SK-N-SH (cell line): ENCODE measurements around the gene BAIAP3. TPM values are rescaled to one million over a fixed set of nuclear protein-coding genes. Genes with fewer than 3 reads are reported as not detected.
"Not testable (repeated sequence)": the region's sequence is repeated elsewhere in the genome, so short reads cannot be mapped to it uniquely, and the experiment has no call there.

ENCODE experiments used
- CTCF ChIA-PET: fragments of 300-600, 350-600 bp; formaldehyde crosslinking; extraction: SDS; loops from one replicate; lab custom pipeline; 2021; lab: Yijun Ruan, JAX
- POLR2A ChIA-PET: fragments of 350-600 bp; sonication (Branson Sonifier 250); formaldehyde crosslinking; extraction: SDS; loops from one replicate; lab custom pipeline; 2020; ENCODE audit warnings: antibody characterized with exemption, inconsistent platforms; lab: Yijun Ruan, JAX
- DNase-seq: peaks from one replicate; pipeline ENCODE4 v3.0.0; 2012
- H2AFZ ChIP-seq: fragments of 200-600 bp; sonication (generic); 2 replicates; pipeline ENCODE4 v1.8.1; 2016; ENCODE audit warnings: antibody characterized with exemption, mild to moderate bottlenecking, low read depth
- H3F3A ChIP-seq: fragments of 200-600 bp; sonication (generic); replicated peaks from 2 replicates; pipeline ENCODE3; 2016; ENCODE audit warnings: antibody characterized with exemption, mild to moderate bottlenecking; ENCODE audit not compliant: insufficient read depth
- H3K27ac ChIP-seq, 2 experiments: fragments of 200-500 bp in 1 of 2; fragments of 200-600 bp in 1 of 2; sonication (Bioruptor generic) in 1 of 2; sonication (generic), shearing (Covaris generic) in 1 of 2; 2 replicates each; pipeline versions ENCODE4 v1.5.1 to v1.6.1; 2014 to 2016; ENCODE audit warnings: low read depth in 2 of 2, inconsistent platforms in 1 of 2, low read length in 1 of 2, mild to moderate bottlenecking in 1 of 2, mixed read lengths in 1 of 2
- H3K27me3 ChIP-seq: fragments of 200-600 bp; sonication (generic), shearing (Covaris generic); 2 replicates; pipeline ENCODE4 v1.6.1; 2016; ENCODE audit warnings: mixed run types; ENCODE audit not compliant: insufficient read depth
- H3K36me3 ChIP-seq, 2 experiments: fragments of 200-500 bp in 1 of 2; fragments of 200-600 bp in 1 of 2; sonication (Bioruptor generic) in 1 of 2; sonication (generic) in 1 of 2; replicated peaks in 1 of 2; 2 replicates each; pipeline versions ENCODE3 to v1.5.1; 2014 to 2016; ENCODE audit warnings: low read length in 1 of 2, mild to moderate bottlenecking in 1 of 2; ENCODE audit not compliant: insufficient read depth in 2 of 2, control insufficient read depth in 1 of 2
- H3K4me1 ChIP-seq, 2 experiments: fragments of 200-500 bp in 1 of 2; fragments of 200-600 bp in 1 of 2; sonication (Bioruptor generic) in 1 of 2; sonication (generic), shearing (Covaris generic) in 1 of 2; 2 replicates each; pipeline versions ENCODE4 v1.5.1 to v1.6.1; 2014 to 2016; ENCODE audit warnings: low read depth in 1 of 2, low read length in 1 of 2, mixed run types in 1 of 2; ENCODE audit not compliant: insufficient read depth in 2 of 2, control insufficient read depth in 1 of 2
- H3K4me2 ChIP-seq: fragments of 200-600 bp; sonication (generic), shearing (Covaris generic); 2 replicates; pipeline ENCODE4 v1.6.1; 2017; ENCODE audit warnings: mixed run types
- H3K4me3 ChIP-seq, 2 experiments: fragments of 200-500 bp in 1 of 2; fragments of 200-600 bp in 1 of 2; sonication (Bioruptor generic) in 1 of 2; sonication (generic), shearing (Covaris generic) in 1 of 2; 2 replicates each; pipeline versions ENCODE4 v1.5.1 to v1.8.1; 2014 to 2016; ENCODE audit warnings: low read depth in 2 of 2, inconsistent platforms in 1 of 2, low read length in 1 of 2, mild to moderate bottlenecking in 1 of 2, mixed read lengths in 1 of 2, moderate library complexity in 1 of 2
- H3K79me2 ChIP-seq: fragments of 200-600 bp; sonication (generic); 2 replicates; pipeline ENCODE4 v1.8.1; 2017; ENCODE audit warnings: mild to moderate bottlenecking; ENCODE audit not compliant: insufficient read depth
- H3K9ac ChIP-seq: fragments of 200-600 bp; sonication (generic); 2 replicates; pipeline ENCODE4 v1.6.1; 2017; ENCODE audit warnings: mixed run types
- H3K9me2 ChIP-seq: fragments of 200-600 bp; sonication (generic); 2 replicates; pipeline ENCODE4 v1.6.1; 2017; ENCODE audit warnings: mixed run types
- H3K9me3 ChIP-seq: fragments of 200-600 bp; sonication (generic); 2 replicates; pipeline ENCODE4 v1.6.1; 2017; ENCODE audit warnings: mixed run types, mild to moderate bottlenecking, moderate library complexity
- H4K20me1 ChIP-seq: fragments of 200-600 bp; sonication (generic); 2 replicates; pipeline ENCODE4 v1.6.1; 2017; ENCODE audit warnings: mild to moderate bottlenecking, mixed run types; ENCODE audit not compliant: insufficient read depth
- CHD2 ChIP-seq: fragments of 150-350 bp; IDR thresholded peaks from 2 replicates; pipeline ENCODE4 v1.6.1; 2018; ENCODE audit warnings: low read length; ENCODE audit not compliant: partially characterized antibody
- FOSL2 ChIP-seq: IDR thresholded peaks from 2 replicates; pipeline ENCODE4 v1.4.0; 2012; ENCODE audit warnings: low read depth, mild to moderate bottlenecking, moderate library complexity, borderline replicate concordance
- FOXJ3 ChIP-seq: sonication (generic); formaldehyde crosslinking; IDR thresholded peaks from 2 replicates; pipeline ENCODE4 v1.5.1; 2020; ENCODE audit warnings: mild to moderate bottlenecking, missing genetic modification reagents
- POLR2AphosphoS5 ChIP-seq: IDR thresholded peaks from 2 replicates; pipeline ENCODE4 v1.6.1; 2012; ENCODE audit warnings: low read depth, low read length
- RAD21 ChIP-seq: IDR thresholded peaks from 2 replicates; pipeline ENCODE4 v1.6.1; 2012; ENCODE audit warnings: mild to moderate bottlenecking, low read length
- SMC3 ChIP-seq: IDR thresholded peaks from 2 replicates; pipeline ENCODE4 v1.6.1; 2012; ENCODE audit warnings: low read depth, low read length, improper control_type of control experiment
- TAF1 ChIP-seq: IDR thresholded peaks from 2 replicates; pipeline ENCODE4 v1.6.1; 2012; ENCODE audit warnings: low read depth, mild to moderate bottlenecking, low read length, moderate library complexity, borderline replicate concordance
- YY1 ChIP-seq: IDR thresholded peaks from 2 replicates; pipeline ENCODE4 v1.4.0; 2012; ENCODE audit warnings: low read depth, mild to moderate bottlenecking
- WGBS: methylation state at CpG from one replicate; pipeline ENCODE4 v1.1.6; 2017; ENCODE audit warnings: low lambda C conversion rate; 5-methylcytosine and 5-hydroxymethylcytosine counted together
- polyA plus RNA-seq, 3 experiments: library from polyadenylated mRNA; depleted of rRNA; stranded (reverse); fragments of >200 nt; gene quantifications; 2 replicates each; pipeline ENCODE4 v1.2.3, GENCODE V29; 2012
- TF ChIP-seq, protein P1 (sequence below): fragments of 200-600 bp; sonication (generic); IDR thresholded peaks from 2 replicates; pipeline ENCODE4 v1.6.1; 2017; ENCODE audit warnings: antibody characterized with exemption, mild to moderate bottlenecking, moderate library complexity
- TF ChIP-seq, protein P2 (sequence below): IDR thresholded peaks from 2 replicates; pipeline ENCODE4 v1.4.0; 2012; ENCODE audit warnings: low read depth
- TF ChIP-seq, protein P3 (sequence below): fragments of 150-350 bp; IDR thresholded peaks from 2 replicates; pipeline ENCODE4 v1.6.1; 2016; ENCODE audit warnings: mild to moderate bottlenecking, low read depth, low read length

BAIAP3 gene
- polyA plus RNA-seq, 1 of the 3 experiments (the other 2 are of a cell fraction): 1.1 TPM

DNA sequence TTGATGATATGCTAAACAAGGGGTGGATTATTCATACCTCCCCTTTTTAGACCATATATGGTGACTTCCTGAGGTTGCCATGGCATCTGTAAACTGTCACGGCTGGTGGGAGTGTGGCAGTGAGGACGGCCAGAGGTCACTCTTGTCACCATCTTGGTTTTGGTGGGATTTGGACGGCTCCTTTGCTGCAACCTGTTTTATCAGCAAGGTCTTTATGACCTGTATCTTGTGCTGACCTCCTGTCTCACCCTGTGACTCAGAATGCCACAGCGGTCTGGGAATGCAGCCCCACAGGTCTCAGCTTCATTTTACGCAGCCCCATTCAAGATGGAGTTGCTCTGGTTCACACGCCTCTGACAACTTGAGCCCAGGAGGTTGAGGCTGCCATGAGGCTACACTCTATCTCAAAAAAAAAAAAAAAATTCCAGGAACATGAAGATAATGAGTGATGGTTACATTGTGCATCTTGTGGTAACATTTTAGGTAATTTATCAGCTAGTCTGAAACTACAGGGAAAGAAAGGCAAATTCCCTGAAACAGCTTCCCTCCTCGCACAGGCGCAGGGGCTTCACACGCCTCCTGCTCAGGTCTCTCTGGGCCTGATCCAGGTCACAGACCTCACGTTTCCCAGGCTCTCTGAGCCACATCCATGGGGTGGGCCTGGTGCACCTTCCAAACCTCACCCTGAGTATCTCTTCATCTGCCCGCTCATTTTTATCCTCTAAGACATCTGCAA is 39.4 kb upstream of the BAIAP3 start:
- Histone ChIP-seq H3K36me3 (no peaks in the 10 kb centered on the region), H4K20me1 (no peaks in the 10 kb centered on the region), H3F3A (peaks cover 3% of the 10 kb centered on the region), H3K27ac (no peak overlapping the region)
- 72% methylated on average over 11 of the region's 11 CpGs for WGBS
- TF ChIP-seq POLR2AphosphoS5: no peak
- TF ChIP-seq, protein P1, sequence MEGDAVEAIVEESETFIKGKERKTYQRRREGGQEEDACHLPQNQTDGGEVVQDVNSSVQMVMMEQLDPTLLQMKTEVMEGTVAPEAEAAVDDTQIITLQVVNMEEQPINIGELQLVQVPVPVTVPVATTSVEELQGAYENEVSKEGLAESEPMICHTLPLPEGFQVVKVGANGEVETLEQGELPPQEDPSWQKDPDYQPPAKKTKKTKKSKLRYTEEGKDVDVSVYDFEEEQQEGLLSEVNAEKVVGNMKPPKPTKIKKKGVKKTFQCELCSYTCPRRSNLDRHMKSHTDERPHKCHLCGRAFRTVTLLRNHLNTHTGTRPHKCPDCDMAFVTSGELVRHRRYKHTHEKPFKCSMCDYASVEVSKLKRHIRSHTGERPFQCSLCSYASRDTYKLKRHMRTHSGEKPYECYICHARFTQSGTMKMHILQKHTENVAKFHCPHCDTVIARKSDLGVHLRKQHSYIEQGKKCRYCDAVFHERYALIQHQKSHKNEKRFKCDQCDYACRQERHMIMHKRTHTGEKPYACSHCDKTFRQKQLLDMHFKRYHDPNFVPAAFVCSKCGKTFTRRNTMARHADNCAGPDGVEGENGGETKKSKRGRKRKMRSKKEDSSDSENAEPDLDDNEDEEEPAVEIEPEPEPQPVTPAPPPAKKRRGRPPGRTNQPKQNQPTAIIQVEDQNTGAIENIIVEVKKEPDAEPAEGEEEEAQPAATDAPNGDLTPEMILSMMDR: no peak
- TF ChIP-seq FOSL2: no peak
- TF ChIP-seq, protein P2, sequence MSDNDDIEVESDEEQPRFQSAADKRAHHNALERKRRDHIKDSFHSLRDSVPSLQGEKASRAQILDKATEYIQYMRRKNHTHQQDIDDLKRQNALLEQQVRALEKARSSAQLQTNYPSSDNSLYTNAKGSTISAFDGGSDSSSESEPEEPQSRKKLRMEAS: no peak
- TF ChIP-seq, protein P3, sequence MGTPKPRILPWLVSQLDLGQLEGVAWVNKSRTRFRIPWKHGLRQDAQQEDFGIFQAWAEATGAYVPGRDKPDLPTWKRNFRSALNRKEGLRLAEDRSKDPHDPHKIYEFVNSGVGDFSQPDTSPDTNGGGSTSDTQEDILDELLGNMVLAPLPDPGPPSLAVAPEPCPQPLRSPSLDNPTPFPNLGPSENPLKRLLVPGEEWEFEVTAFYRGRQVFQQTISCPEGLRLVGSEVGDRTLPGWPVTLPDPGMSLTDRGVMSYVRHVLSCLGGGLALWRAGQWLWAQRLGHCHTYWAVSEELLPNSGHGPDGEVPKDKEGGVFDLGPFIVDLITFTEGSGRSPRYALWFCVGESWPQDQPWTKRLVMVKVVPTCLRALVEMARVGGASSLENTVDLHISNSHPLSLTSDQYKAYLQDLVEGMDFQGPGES: no peak
- no peak for TF ChIP-seq RAD21
- no peak for TF ChIP-seq CHD2
- no peak for TF ChIP-seq SMC3
- no peak for TF ChIP-seq YY1
- TF ChIP-seq, all 33 proteins: peak for 0
- DNase-seq: no peak
- H3K4me1 ChIP-seq: 0 out of 4 replicates have a peak, but pooled peaks cover 0 to 3% of the 10 kb centered on the region in 2 experiments
- H3K4me2 ChIP-seq: no peak overlapping the region
- no peak overlapping the region for H2AFZ ChIP-seq
- H3K27me3 ChIP-seq: peaks cover 28% of the 10 kb centered on the region
- ChIA-PET POLR2A (no interaction called here), CTCF (interaction anchor here (1.4 kb wide), 1 partner anchor 44 kb away, joined by 3 read pairs; no protein-coding TSS in a partner anchor)
- H3K9me3 ChIP-seq: no peaks in the 10 kb centered on the region
- no peak overlapping the region for H3K9ac ChIP-seq
- H3K9me2 ChIP-seq: no peaks in the 10 kb centered on the region
- H3K4me3 ChIP-seq: no peak overlapping the region
- no peaks in the 10 kb centered on the region for H3K79me2 ChIP-seq

GRCh38 chr16:1295465-1295864 is 38.0 kb upstream of the BAIAP3 start:
- H3K27me3 ChIP-seq: peaks cover 31% of the 10 kb centered on the region
- H3K27ac ChIP-seq: no peak overlapping the region
- H3K79me2 ChIP-seq: no peaks in the 10 kb centered on the region
- no peak overlapping the region for H3K4me2 ChIP-seq
- H3K9me2 ChIP-seq: no peaks in the 10 kb centered on the region
- no peak overlapping the region for H2AFZ ChIP-seq
- H4K20me1 ChIP-seq: no peaks in the 10 kb centered on the region
- TF ChIP-seq FOXJ3 (CRISPR knock-in tag) (no peak), TAF1 (no peak)
- TF ChIP-seq, protein P3: no peak
- 92% methylated on average over 5 of the region's 5 CpGs for WGBS
- POLR2A ChIA-PET: no interaction called here
- no peak for DNase-seq
- H3K9me3 ChIP-seq: no peaks in the 10 kb centered on the region
- H3K4me3 ChIP-seq: no peak overlapping the region
- no peaks in the 10 kb centered on the region for H3K36me3 ChIP-seq
- peaks cover 3% of the 10 kb centered on the region for H3F3A ChIP-seq
- no peak overlapping the region for H3K9ac ChIP-seq
- CTCF ChIA-PET: interaction anchor here (0.9 kb wide), 1 partner anchor 10 kb away, joined by 3 read pairs; no protein-coding TSS in a partner anchor
- H3K4me1 ChIP-seq: 0 out of 4 replicates have a peak, but pooled peaks cover 0 to 3% of the 10 kb centered on the region in 2 experiments

- H3F3A ChIP-seq, H3K36me3 ChIP-seq, H3K27ac ChIP-seq, DNase-seq, H3K9ac ChIP-seq, H4K20me1 ChIP-seq, H3K79me2 ChIP-seq, H3K9me2 ChIP-seq, H3K4me3 ChIP-seq, H3K4me1 ChIP-seq, H3K9me3 ChIP-seq: not testable (repeated sequence)
- CTCF ChIA-PET: interaction anchor here (0.8 to 0.9 kb wide), 2 partner anchors 10 to 11 kb away, joined by 3 read pairs; no protein-coding TSS in a partner anchor
- Histone ChIP-seq H3K4me2 (peak overlapping the region; percentile 13; the same call in 1 of the 2 replicates), H2AFZ (peak overlapping the region; percentile 53), H3K27me3 (peaks cover 23% of the 10 kb centered on the region)
- POLR2A ChIA-PET: interaction anchor here (0.7 to 1.0 kb wide), 2 partner anchors 23 to 67 kb away, joined by 3 read pairs; no protein-coding TSS in a partner anchor
- 36% methylated on average over 4 of the region's 8 CpGs for WGBS
Measured at GRCh38 chr16:1296688-1297017, 36.8 kb upstream of the BAIAP3 start.
